Mammary epithelial cell (primary cell): Measurements from ENCODE around the gene PROX2.

Experiments
- EZH2 ChIP-seq: IDR thresholded peaks from 2 replicates; pipeline ENCODE4 v1.6.1; 2012; ENCODE audit warnings: low read length, inconsistent platforms, borderline replicate concordance
- TF ChIP-seq, protein P1 (sequence below), 2 donors: IDR thresholded peaks in 1 of 2; conservative IDR thresholded peaks in 1 of 2; 2 replicates each; pipeline ENCODE4 v1.5.1; 2011 to 2012; ENCODE audit warnings: inconsistent platforms in 2 of 2, low read length in 2 of 2, mild to moderate bottlenecking in 2 of 2, control low read depth in 1 of 2, low read depth in 1 of 2; ENCODE audit not compliant: insufficient read depth in 1 of 2; ENCODE audit errors: extremely low read depth in 1 of 2

DNA sequence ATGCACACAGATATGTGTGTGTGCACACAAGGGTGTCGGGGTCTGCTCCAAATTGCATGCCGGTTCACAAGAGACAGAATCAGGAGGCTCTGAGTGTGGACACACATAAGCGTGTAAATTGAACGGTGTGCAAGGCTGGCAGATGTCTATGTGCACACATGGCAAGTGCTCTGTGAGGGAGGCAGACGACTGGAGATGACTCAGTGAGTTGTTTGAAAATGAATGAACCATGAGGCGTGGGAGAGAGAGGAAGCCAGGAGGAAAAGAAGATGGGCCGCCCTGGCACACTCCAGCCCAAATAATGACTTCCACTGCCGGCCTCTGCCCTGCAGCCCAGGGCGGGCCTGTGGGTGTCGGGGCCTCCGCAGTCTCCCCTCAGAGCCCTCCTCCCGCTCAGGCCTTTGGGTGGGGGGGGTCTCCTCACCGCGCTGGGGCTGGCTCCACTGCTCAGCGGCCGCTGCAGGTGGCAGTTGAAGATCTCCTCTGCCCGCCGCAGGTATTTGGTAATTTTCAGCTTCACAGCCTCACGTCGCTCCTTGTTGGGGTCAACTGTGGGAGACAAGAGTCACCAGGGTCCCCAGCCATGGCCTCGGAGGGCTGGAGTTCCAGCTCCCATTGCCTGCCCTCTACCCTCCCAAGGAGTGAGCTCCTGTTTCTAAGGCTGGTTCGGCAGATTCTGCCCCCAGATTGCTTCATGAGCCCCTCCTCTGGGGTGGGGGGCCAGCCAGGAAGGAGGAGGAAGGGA is 43.6 kb upstream of the PROX2 start:
- TF ChIP-seq, protein P1, sequence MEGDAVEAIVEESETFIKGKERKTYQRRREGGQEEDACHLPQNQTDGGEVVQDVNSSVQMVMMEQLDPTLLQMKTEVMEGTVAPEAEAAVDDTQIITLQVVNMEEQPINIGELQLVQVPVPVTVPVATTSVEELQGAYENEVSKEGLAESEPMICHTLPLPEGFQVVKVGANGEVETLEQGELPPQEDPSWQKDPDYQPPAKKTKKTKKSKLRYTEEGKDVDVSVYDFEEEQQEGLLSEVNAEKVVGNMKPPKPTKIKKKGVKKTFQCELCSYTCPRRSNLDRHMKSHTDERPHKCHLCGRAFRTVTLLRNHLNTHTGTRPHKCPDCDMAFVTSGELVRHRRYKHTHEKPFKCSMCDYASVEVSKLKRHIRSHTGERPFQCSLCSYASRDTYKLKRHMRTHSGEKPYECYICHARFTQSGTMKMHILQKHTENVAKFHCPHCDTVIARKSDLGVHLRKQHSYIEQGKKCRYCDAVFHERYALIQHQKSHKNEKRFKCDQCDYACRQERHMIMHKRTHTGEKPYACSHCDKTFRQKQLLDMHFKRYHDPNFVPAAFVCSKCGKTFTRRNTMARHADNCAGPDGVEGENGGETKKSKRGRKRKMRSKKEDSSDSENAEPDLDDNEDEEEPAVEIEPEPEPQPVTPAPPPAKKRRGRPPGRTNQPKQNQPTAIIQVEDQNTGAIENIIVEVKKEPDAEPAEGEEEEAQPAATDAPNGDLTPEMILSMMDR (conservative IDR thresholded peaks at IDR 0.05 in 1 of 2, IDR thresholded peaks at IDR 0.05 in 1 of 2; ENCODE audit: extremely low read depth in 1 of 2, insufficient read depth in 1 of 2, low read depth in 1 of 2, low read length in 2 of 2): no peak
- TF ChIP-seq EZH2: no peak
